Naive thymus-derived CD4-positive, alpha-beta T cell (primary cell): ENCODE results near the gene TRIM9. TPM values are rescaled to one million over a fixed set of nuclear protein-coding genes. Genes with fewer than 3 reads are reported as not detected.

Source experiments
- ATAC-seq: fragments of 150-1000 bp; cut with Tn5 transposase; 2 replicates; pipeline ENCODE4 v1.10.0; 2021; ENCODE audit warnings: mild to moderate bottlenecking, moderate library complexity
- CTCF ChIA-PET: fragments of 350-600 bp; sonication (Branson Sonifier 250); formaldehyde crosslinking; loops from one replicate; lab custom pipeline; 2021; ENCODE audit warnings: antibody characterized with exemption; lab: Charles Lee
- POLR2A ChIA-PET: fragments of 350-600 bp; sonication (Branson Sonifier 250); formaldehyde crosslinking; loops from one replicate; lab custom pipeline; 2021; ENCODE audit warnings: antibody characterized with exemption, inconsistent platforms; lab: Charles Lee
- DNase-seq, 9 donors: peaks; one replicate each; pipeline versions ENCODE4 v3.0.0 to v3.0.0-alpha.2; 2020 to 2022; ENCODE audit warnings: mixed read lengths in 1 of 9
- H3K27ac ChIP-seq: one replicate; pipeline ENCODE4 v1.7.0; 2013; ENCODE audit warnings: mild to moderate bottlenecking, low read depth, low read length, moderate library complexity
- H3K27me3 ChIP-seq, 2 donors: one replicate each; pipeline ENCODE4 v1.7.0; 2013; ENCODE audit warnings: low read length in 2 of 2, mild to moderate bottlenecking in 2 of 2, moderate library complexity in 2 of 2; ENCODE audit not compliant: control insufficient read depth in 2 of 2, insufficient read depth in 2 of 2
- H3K36me3 ChIP-seq, 3 experiments: 1 replicate in 2 of 3; 2 replicates in 1 of 3; pipeline ENCODE4 v1.7.0; 2013; ENCODE audit warnings: low read length in 3 of 3, mild to moderate bottlenecking in 3 of 3, moderate library complexity in 1 of 3; ENCODE audit not compliant: insufficient read depth in 3 of 3, control insufficient read depth in 2 of 3
- H3K4me1 ChIP-seq, 2 donors: one replicate each; pipeline ENCODE4 v1.7.0; 2013; ENCODE audit warnings: low read length in 2 of 2, mild to moderate bottlenecking in 2 of 2, moderate library complexity in 1 of 2; ENCODE audit not compliant: control insufficient read depth in 2 of 2, insufficient read depth in 2 of 2
- H3K4me3 ChIP-seq: 2 replicates; pipeline ENCODE4 v1.7.0; 2013; ENCODE audit warnings: mild to moderate bottlenecking, low read length
- H3K9me3 ChIP-seq, 3 experiments: 1 replicate in 2 of 3; 2 replicates in 1 of 3; pipeline ENCODE4 v1.7.0; 2013; ENCODE audit warnings: low read length in 3 of 3; ENCODE audit not compliant: control insufficient read depth in 2 of 3
- H3K27ac Mint-ChIP-seq, 9 donors: one replicate each; pipeline ENCODE4 v1.8.0; 2020 to 2022; ENCODE audit warnings: mixed read lengths in 9 of 9, mild to moderate bottlenecking in 8 of 9, moderate library complexity in 5 of 9, inconsistent platforms in 2 of 9
- H3K27me3 Mint-ChIP-seq, 5 donors: one replicate each; pipeline ENCODE4 v1.8.0; 2021 to 2022; ENCODE audit warnings: mixed read lengths in 5 of 5, mild to moderate bottlenecking in 1 of 5
- H3K36me3 Mint-ChIP-seq, 5 donors: one replicate each; pipeline ENCODE4 v1.8.0; 2020 to 2022; ENCODE audit warnings: mixed read lengths in 5 of 5, mild to moderate bottlenecking in 3 of 5, inconsistent platforms in 1 of 5
- H3K4me1 Mint-ChIP-seq, 7 donors: one replicate each; pipeline ENCODE4 v1.8.0; 2020 to 2022; ENCODE audit warnings: mixed read lengths in 7 of 7, mild to moderate bottlenecking in 3 of 7, inconsistent platforms in 1 of 7
- H3K4me3 Mint-ChIP-seq, 10 donors: one replicate each; pipeline ENCODE4 v1.8.0; 2020 to 2022; ENCODE audit warnings: mild to moderate bottlenecking in 10 of 10, mixed read lengths in 10 of 10, moderate library complexity in 6 of 10, inconsistent platforms in 2 of 10
- H3K9me3 Mint-ChIP-seq, 11 donors: one replicate each; pipeline ENCODE4 v1.8.0; 2020 to 2022; ENCODE audit warnings: mixed read lengths in 11 of 11, mild to moderate bottlenecking in 4 of 11, inconsistent platforms in 1 of 11, moderate library complexity in 1 of 11
- intact Hi-C, 2 donors: fragments of 100-400 bp; cut with micrococcal nuclease; formaldehyde crosslinking; loops; one replicate each; pipeline ENCODE4 v1.15.1; 2023
- polyA plus RNA-seq, 2 donors: library from polyadenylated mRNA; unstranded; fragments of 300-500 nt; fragmentation: Illumina TruSeq; gene quantifications; one replicate each; pipeline ENCODE4 v1.2.3, GENCODE V29; 2021
- total RNA-seq, 6 experiments: library from RNA in 5 of 6; stranded (reverse) in 5 of 6; gene quantifications; 1 replicate in 5 of 6; 2 replicates in 1 of 6; pipeline ENCODE4 v1.2.3 and lab custom pipeline; 2021 to 2026

TRIM9 gene
- total and polyA plus RNA-seq, 7 experiments from 2014 or later, result 0.04 to 1.7 (median 0.37) TPM

DNA sequence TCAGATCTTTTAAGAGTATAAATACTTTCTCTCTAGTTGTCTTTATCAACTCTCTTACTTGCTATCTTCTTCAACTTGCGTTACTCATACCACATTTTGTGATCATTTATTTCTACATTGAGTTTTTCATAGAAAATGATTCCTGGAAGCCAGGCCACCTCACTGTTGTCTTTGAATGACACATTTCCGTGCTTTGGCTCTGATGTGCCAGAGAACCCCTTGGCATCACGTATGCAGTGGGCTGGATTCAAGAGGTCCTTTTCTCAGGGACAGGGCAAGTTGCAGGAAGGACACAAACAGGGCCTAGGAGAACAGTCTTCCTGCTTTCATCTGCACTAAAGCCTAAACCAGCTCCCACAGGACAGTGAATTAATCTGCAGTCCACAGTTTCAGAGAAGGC is 80.3 kb downstream of the TRIM9 start:
- H3K4me1 ChIP-seq, result no peaks in the 10 kb centered on the region
- Mint-ChIP-seq H3K4me1 (no peaks in the 10 kb centered on the region), H3K36me3 (no peaks in the 10 kb centered on the region), H3K27me3 (peaks cover 0 to 6% (median 3%) of the 10 kb centered on the region in 5 donors), H3K4me3 (no peak overlapping the region), H3K27ac (no peak overlapping the region), H3K9me3 (no peaks in the 10 kb centered on the region)
- ATAC-seq (no peak), DNase-seq (no peak)
- H3K27me3 ChIP-seq, result no peaks in the 10 kb centered on the region
- ChIA-PET CTCF (no interaction called here), POLR2A (no interaction called here)
- H3K36me3 ChIP-seq, result no peaks in the 10 kb centered on the region
- H3K27ac ChIP-seq, result no peak overlapping the region
- intact Hi-C loops, result no loop called here
- no peaks in the 10 kb centered on the region for H3K9me3 ChIP-seq
- H3K4me3 ChIP-seq, result no peak overlapping the region

- no peaks in the 10 kb centered on the region for H3K4me1 ChIP-seq
- no peaks in the 10 kb centered on the region for H3K36me3 ChIP-seq
- Mint-ChIP-seq H3K4me3 (no peak overlapping the region), H3K27ac (no peak overlapping the region), H3K4me1 (no peaks in the 10 kb centered on the region), H3K9me3 (no peaks in the 10 kb centered on the region), H3K27me3 (peaks cover 0 to 6% (median 3%) of the 10 kb centered on the region in 5 donors), H3K36me3 (no peaks in the 10 kb centered on the region)
- H3K27ac ChIP-seq, result no peak overlapping the region
- H3K27me3 ChIP-seq, result no peaks in the 10 kb centered on the region
- ChIA-PET CTCF (no interaction called here), POLR2A (no interaction called here)
- intact Hi-C loops, result no loop called here
- H3K4me3 ChIP-seq, result no peak overlapping the region
- DNase-seq, result no peak
- H3K9me3 ChIP-seq, result no peaks in the 10 kb centered on the region
- ATAC-seq, result no peak
These were observed 80.8 kb downstream of the TRIM9 start for GRCh38 chr14:51014086-51014485.

DNA sequence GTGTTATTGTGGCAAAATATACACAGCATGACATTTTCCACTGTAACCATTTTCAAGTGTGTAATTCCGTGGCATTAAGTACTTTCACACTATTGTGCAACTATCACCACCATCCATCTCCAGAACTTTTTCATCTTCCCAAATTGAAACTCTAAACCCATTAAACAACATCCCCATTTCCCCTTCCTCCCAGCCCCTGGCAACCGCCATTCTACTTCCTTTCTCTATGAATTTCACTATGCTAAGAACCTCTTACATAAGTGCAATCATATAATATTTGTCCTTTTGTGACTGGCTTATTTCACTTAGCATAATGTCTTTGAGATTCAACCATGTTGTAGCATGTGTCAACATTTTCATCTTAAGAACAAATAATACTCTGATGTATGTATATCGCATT is 82.8 kb downstream of the TRIM9 start:
- Histone ChIP-seq H3K4me1 (no peaks in the 10 kb centered on the region), H3K9me3 (no peaks in the 10 kb centered on the region), H3K27ac (no peak overlapping the region), H3K4me3 (no peak overlapping the region), H3K36me3 (no peaks in the 10 kb centered on the region), H3K27me3 (no peaks in the 10 kb centered on the region)
- Mint-ChIP-seq H3K27ac (no peak overlapping the region), H3K4me3 (no peak overlapping the region), H3K27me3 (peaks cover 0 to 6% (median 3%) of the 10 kb centered on the region in 5 donors), H3K9me3 (no peaks in the 10 kb centered on the region), H3K4me1 (no peaks in the 10 kb centered on the region), H3K36me3 (no peaks in the 10 kb centered on the region)
- no peak for ATAC-seq
- intact Hi-C loops, result no loop called here
- no peak for DNase-seq
- POLR2A ChIA-PET, result no interaction called here
- CTCF ChIA-PET, result no interaction called here

DNA sequence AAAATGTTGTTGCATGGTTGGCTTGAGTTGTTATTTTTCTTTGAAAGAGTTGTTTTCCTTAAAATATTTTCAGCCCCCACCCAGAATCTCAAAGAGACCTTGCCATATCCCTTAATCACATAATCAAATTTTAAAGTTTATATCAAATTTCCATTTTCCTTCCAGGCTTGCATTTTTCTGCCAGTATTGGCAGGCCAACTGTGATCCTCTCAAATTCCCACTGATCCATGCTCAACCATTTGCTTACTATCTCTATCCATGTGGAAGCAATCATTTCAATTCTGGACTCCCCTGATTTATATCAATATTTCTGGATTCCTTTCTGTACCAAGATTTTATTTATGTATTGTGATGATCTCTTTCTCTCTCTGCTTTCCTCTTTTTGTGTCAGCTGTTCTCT is 86.5 kb downstream of the TRIM9 start:
- ChIA-PET CTCF (no interaction called here), POLR2A (no interaction called here)
- Mint-ChIP-seq H3K27ac (no peak overlapping the region), H3K27me3 (peaks cover 0 to 3% (median 0%) of the 10 kb centered on the region in 5 donors), H3K9me3 (no peaks in the 10 kb centered on the region), H3K4me1 (no peaks in the 10 kb centered on the region), H3K4me3 (no peak overlapping the region), H3K36me3 (no peaks in the 10 kb centered on the region)
- DNase-seq (no peak), ATAC-seq (no peak)
- no peaks in the 10 kb centered on the region for H3K36me3 ChIP-seq
- H3K4me3 ChIP-seq, result no peak overlapping the region
- H3K27me3 ChIP-seq, result no peaks in the 10 kb centered on the region
- no peaks in the 10 kb centered on the region for H3K4me1 ChIP-seq
- H3K27ac ChIP-seq, result no peak overlapping the region
- intact Hi-C loops, result no loop called here
- no peaks in the 10 kb centered on the region for H3K9me3 ChIP-seq

- POLR2A ChIA-PET, result no interaction called here
- CTCF ChIA-PET, result interaction anchor here (0.6 kb wide), 1 partner anchor 775 kb away, joined by 3 read pairs; no protein-coding TSS in a partner anchor
- no peak overlapping the region for H3K27ac ChIP-seq
- Mint-ChIP-seq H3K27me3 (peaks cover 0 to 11% (median 0%) of the 10 kb centered on the region in 5 donors), H3K4me1 (no peaks in the 10 kb centered on the region), H3K9me3 (no peaks in the 10 kb centered on the region), H3K4me3 (no peak overlapping the region), H3K27ac (no peak overlapping the region), H3K36me3 (no peaks in the 10 kb centered on the region)
- H3K36me3 ChIP-seq, result no peaks in the 10 kb centered on the region
- DNase-seq, result no peak
- intact Hi-C loops, result no loop called here
- no peak overlapping the region for H3K4me3 ChIP-seq
- peak; percentile 50 for ATAC-seq
- H3K27me3 ChIP-seq, result no peaks in the 10 kb centered on the region
- H3K9me3 ChIP-seq, result no peaks in the 10 kb centered on the region
- H3K4me1 ChIP-seq, result no peaks in the 10 kb centered on the region
These were observed 88.1 kb downstream of the TRIM9 start for GRCh38 chr14:51006781-51007211.

DNA sequence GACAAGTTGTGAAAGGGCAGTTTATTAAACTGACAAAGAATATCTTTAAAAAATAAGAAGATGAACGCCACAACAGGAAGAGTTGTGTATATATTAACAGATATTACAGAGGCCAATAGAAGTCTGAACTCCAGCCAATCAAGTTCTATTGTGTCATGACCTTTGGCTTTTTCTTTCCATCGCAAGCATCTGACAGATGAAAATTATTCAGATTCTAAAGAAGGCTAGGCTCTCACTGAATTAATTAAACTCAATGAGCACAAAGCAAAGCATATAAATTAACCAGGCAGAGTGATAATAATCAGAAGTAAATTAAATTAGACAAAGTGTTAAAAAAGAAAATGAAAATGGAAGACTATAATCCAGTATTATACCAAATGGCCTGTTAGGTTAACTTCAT is 88.6 kb downstream of the TRIM9 start:
- H3K36me3 Mint-ChIP-seq, result no peaks in the 10 kb centered on the region

DNA sequence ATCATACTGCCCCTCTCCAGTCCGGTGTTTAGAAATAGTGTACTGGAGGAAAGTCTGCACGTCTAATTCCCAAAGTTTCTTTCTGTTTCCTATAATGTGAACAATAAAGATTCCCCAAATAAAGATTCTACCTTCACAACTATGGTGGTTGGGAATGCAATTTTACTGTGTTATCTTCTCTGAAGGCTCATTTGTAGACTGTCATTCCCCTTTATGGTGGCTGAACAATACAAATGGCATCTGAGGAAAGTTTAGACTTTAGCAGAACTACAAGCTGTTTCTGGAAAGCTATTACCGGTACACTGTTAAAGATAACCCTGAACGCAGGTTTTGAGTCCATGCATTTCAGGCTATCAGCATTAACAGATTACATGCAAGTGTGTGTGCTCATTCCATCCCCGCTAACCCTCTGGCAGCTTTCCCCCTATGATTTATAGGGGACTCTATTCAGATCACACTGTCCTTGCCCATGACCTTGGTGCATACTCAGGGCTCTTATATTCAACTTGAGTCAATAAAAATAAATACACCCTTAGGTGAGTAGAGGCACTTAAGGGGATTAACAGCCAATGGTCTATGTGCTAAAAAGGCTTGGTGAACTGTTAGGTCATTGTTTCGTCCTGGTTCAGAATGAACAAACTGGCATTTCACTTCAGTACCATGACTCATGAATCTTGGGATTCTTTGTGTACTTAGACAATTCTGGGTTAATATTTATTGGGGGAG is 89.9 kb downstream of the TRIM9 start:
- DNase-seq, result no peak
- H3K27ac Mint-ChIP-seq, result no peak overlapping the region
- no peak overlapping the region for H3K27ac ChIP-seq
- H3K4me3 Mint-ChIP-seq, result no peak overlapping the region
- H3K4me1 Mint-ChIP-seq, result no peaks in the 10 kb centered on the region
- CTCF ChIA-PET, result interaction anchor here (0.5 kb wide), 1 partner anchor 665 kb away, joined by 3 read pairs; no protein-coding TSS in a partner anchor
- H3K4me1 ChIP-seq, result no peaks in the 10 kb centered on the region
- no peaks in the 10 kb centered on the region for H3K9me3 ChIP-seq
- POLR2A ChIA-PET, result no interaction called here
- H3K9me3 Mint-ChIP-seq, result no peaks in the 10 kb centered on the region
- H3K36me3 Mint-ChIP-seq, result no peaks in the 10 kb centered on the region
- H3K27me3 ChIP-seq, result no peaks in the 10 kb centered on the region
- intact Hi-C loops, result no loop called here
- no peak for ATAC-seq
- H3K27me3 Mint-ChIP-seq, result peaks cover 0 to 11% (median 0%) of the 10 kb centered on the region in 5 donors
- no peaks in the 10 kb centered on the region for H3K36me3 ChIP-seq
- H3K4me3 ChIP-seq, result no peak overlapping the region

More for the DNA sequence above, 88.6 kb downstream of the TRIM9 start:
- no peak for DNase-seq
- H3K36me3 ChIP-seq, result no peaks in the 10 kb centered on the region
- H3K27ac Mint-ChIP-seq, result no peak overlapping the region
- H3K9me3 Mint-ChIP-seq, result no peaks in the 10 kb centered on the region
- no peak for ATAC-seq
- H3K4me3 ChIP-seq, result no peak overlapping the region
- H3K27me3 ChIP-seq, result no peaks in the 10 kb centered on the region
- no peaks in the 10 kb centered on the region for H3K4me1 ChIP-seq
- intact Hi-C loops, result no loop called here
- CTCF ChIA-PET, result no interaction called here
- no peak overlapping the region for H3K27ac ChIP-seq
- POLR2A ChIA-PET, result no interaction called here
- no peak overlapping the region for H3K4me3 Mint-ChIP-seq
- no peaks in the 10 kb centered on the region for H3K9me3 ChIP-seq
- H3K4me1 Mint-ChIP-seq, result no peaks in the 10 kb centered on the region
- H3K27me3 Mint-ChIP-seq, result peaks cover 0 to 11% (median 0%) of the 10 kb centered on the region in 5 donors
